Measurements from ENCODE around the gene ADRB2.

DNA sequence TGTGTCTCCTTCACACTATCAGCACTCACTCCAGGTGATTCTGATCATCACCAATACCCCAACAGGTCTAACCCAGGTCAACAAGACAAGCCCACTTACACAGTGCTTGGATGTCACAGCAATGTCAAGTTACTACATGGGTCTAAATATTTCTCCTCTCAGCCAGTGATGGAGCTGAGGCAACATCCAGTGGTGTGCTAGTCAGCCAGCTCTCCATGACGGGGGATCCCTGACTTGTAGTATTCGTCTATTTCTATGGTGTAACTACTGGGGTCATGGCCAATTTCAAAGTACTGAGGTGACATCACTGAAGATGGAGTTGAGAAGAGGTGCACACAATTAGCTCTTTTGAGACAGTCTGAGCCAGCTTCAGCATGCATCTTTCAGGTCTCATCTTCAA, 31.1 kb downstream of the ADRB2 start:
- TF ChIP-seq, protein P1, sequence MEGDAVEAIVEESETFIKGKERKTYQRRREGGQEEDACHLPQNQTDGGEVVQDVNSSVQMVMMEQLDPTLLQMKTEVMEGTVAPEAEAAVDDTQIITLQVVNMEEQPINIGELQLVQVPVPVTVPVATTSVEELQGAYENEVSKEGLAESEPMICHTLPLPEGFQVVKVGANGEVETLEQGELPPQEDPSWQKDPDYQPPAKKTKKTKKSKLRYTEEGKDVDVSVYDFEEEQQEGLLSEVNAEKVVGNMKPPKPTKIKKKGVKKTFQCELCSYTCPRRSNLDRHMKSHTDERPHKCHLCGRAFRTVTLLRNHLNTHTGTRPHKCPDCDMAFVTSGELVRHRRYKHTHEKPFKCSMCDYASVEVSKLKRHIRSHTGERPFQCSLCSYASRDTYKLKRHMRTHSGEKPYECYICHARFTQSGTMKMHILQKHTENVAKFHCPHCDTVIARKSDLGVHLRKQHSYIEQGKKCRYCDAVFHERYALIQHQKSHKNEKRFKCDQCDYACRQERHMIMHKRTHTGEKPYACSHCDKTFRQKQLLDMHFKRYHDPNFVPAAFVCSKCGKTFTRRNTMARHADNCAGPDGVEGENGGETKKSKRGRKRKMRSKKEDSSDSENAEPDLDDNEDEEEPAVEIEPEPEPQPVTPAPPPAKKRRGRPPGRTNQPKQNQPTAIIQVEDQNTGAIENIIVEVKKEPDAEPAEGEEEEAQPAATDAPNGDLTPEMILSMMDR (IDR thresholded peaks at IDR 0.05) = no peak
- TF ChIP-seq POLR2A (IDR thresholded peaks at IDR 0.05) = no peak
